Mesenchymal stem cell (in vitro differentiated cells and primary cell): ENCODE measurements around the gene EXD3.
A peak's percentile ranks its signal among the peaks of the same experiment; 100 is the strongest.

Experiments used
- DNase-seq: peaks from one replicate; pipeline ENCODE4 v3.0.0-alpha.2; 2013
- H2AFZ ChIP-seq: one replicate; pipeline ENCODE4 v1.6.1; 2013; ENCODE audit warnings: low read depth, mild to moderate bottlenecking, control low read depth, inconsistent platforms, low read length, moderate library complexity
- H2AK5ac ChIP-seq: 2 replicates; pipeline ENCODE4 v1.6.1; 2013; ENCODE audit warnings: low read length, moderate library complexity, mild to moderate bottlenecking, inconsistent platforms; ENCODE audit not compliant: severe bottlenecking
- H2BK120ac ChIP-seq: one replicate; pipeline ENCODE4 v1.6.1; 2013; ENCODE audit warnings: low read depth, mild to moderate bottlenecking, inconsistent platforms, low read length, moderate library complexity
- H2BK12ac ChIP-seq, 2 experiments: one replicate each; pipeline ENCODE4 v1.6.1; 2013; ENCODE audit warnings: inconsistent platforms in 2 of 2, low read length in 2 of 2, mild to moderate bottlenecking in 2 of 2, moderate library complexity in 2 of 2, control low read depth in 1 of 2
- H2BK15ac ChIP-seq: one replicate; pipeline ENCODE4 v1.6.1; 2013; ENCODE audit warnings: mild to moderate bottlenecking, low read depth, inconsistent platforms; ENCODE audit not compliant: poor library complexity, severe bottlenecking
- H2BK5ac ChIP-seq: 2 replicates; pipeline ENCODE4 v1.6.1; 2013; ENCODE audit warnings: low read depth, mild to moderate bottlenecking, low read length, control low read depth, inconsistent platforms; ENCODE audit not compliant: poor library complexity, severe bottlenecking
- H3K14ac ChIP-seq, 2 experiments: one replicate each; pipeline ENCODE4 v1.6.1; 2013; ENCODE audit warnings: inconsistent platforms in 2 of 2, low read length in 2 of 2, control low read depth in 1 of 2, mild to moderate bottlenecking in 1 of 2, moderate library complexity in 1 of 2
- H3K18ac ChIP-seq, 2 experiments: one replicate each; pipeline ENCODE4 v1.6.1; 2013; ENCODE audit warnings: inconsistent platforms in 2 of 2, low read length in 2 of 2, control low read depth in 1 of 2, low read depth in 1 of 2, mild to moderate bottlenecking in 1 of 2
- H3K23ac ChIP-seq, 2 experiments: one replicate each; pipeline ENCODE4 v1.6.1; 2013; ENCODE audit warnings: inconsistent platforms in 2 of 2, low read length in 2 of 2, mild to moderate bottlenecking in 2 of 2, moderate library complexity in 2 of 2, control low read depth in 1 of 2
- H3K27ac ChIP-seq: 2 replicates; pipeline ENCODE4 v1.5.1; 2013; ENCODE audit warnings: mild to moderate bottlenecking, moderate library complexity, low read length, control low read depth, inconsistent platforms; ENCODE audit not compliant: poor library complexity, severe bottlenecking
- H3K27me3 ChIP-seq, 2 experiments: 2 replicates each; pipeline versions ENCODE4 v1.6.1 to v1.7.0; 2013; ENCODE audit warnings: low read length in 2 of 2, mild to moderate bottlenecking in 2 of 2, moderate library complexity in 2 of 2, control low read depth in 1 of 2, inconsistent platforms in 1 of 2; ENCODE audit not compliant: control insufficient read depth in 1 of 2, insufficient read depth in 1 of 2
- H3K36me3 ChIP-seq, 2 experiments: 2 replicates each; pipeline versions ENCODE4 v1.6.1 to v1.7.0; 2013; ENCODE audit warnings: low read length in 2 of 2, control low read depth in 1 of 2, inconsistent platforms in 1 of 2, low read depth in 1 of 2, mild to moderate bottlenecking in 1 of 2; ENCODE audit not compliant: insufficient read depth in 2 of 2, control insufficient read depth in 1 of 2
- H3K4ac ChIP-seq, 2 experiments: one replicate each; pipeline ENCODE4 v1.6.1; 2013; ENCODE audit warnings: inconsistent platforms in 2 of 2, low read length in 2 of 2, mild to moderate bottlenecking in 2 of 2, moderate library complexity in 2 of 2, control low read depth in 1 of 2, low read depth in 1 of 2
- H3K4me1 ChIP-seq: 2 replicates; pipeline ENCODE4 v1.6.1; 2013; ENCODE audit warnings: low read depth, low read length, control low read depth; ENCODE audit not compliant: control insufficient read depth, insufficient read depth
- H3K4me2 ChIP-seq: 2 replicates; pipeline ENCODE4 v1.6.1; 2013; ENCODE audit warnings: low read length, mild to moderate bottlenecking, inconsistent platforms; ENCODE audit not compliant: poor library complexity, severe bottlenecking
- H3K4me3 ChIP-seq, 2 experiments: 2 replicates each; pipeline versions ENCODE4 v1.5.1 to v1.7.0; 2013; ENCODE audit warnings: low read length in 2 of 2, mild to moderate bottlenecking in 2 of 2, control low read depth in 1 of 2, low read depth in 1 of 2; ENCODE audit not compliant: insufficient read depth in 1 of 2
- H3K79me1 ChIP-seq: replicated peaks from 2 replicates; pipeline ENCODE4 v1.6.1; 2013; ENCODE audit warnings: mild to moderate bottlenecking, control low read depth, low read length, inconsistent platforms; ENCODE audit not compliant: poor library complexity, severe bottlenecking
- H3K9ac ChIP-seq: 2 replicates; pipeline ENCODE4 v1.7.0; 2013; ENCODE audit warnings: mild to moderate bottlenecking, low read length, moderate library complexity
- H3K9me3 ChIP-seq: 2 replicates; pipeline ENCODE4 v1.7.0; 2013; ENCODE audit warnings: mild to moderate bottlenecking, low read length; ENCODE audit not compliant: control insufficient read depth
- H4K8ac ChIP-seq: one replicate; pipeline ENCODE4 v1.6.1; 2013; ENCODE audit warnings: inconsistent platforms, mild to moderate bottlenecking, low read length, moderate library complexity
- H4K91ac ChIP-seq: one replicate; pipeline ENCODE4 v1.6.1; 2013; ENCODE audit warnings: mild to moderate bottlenecking, low read length, inconsistent platforms
- WGBS: methylation state at CpG from one replicate; pipeline ENCODE4 v1.1.7; 2013; ENCODE audit warnings: mixed read lengths; 5-methylcytosine and 5-hydroxymethylcytosine counted together

The EXD3 gene

DNA sequence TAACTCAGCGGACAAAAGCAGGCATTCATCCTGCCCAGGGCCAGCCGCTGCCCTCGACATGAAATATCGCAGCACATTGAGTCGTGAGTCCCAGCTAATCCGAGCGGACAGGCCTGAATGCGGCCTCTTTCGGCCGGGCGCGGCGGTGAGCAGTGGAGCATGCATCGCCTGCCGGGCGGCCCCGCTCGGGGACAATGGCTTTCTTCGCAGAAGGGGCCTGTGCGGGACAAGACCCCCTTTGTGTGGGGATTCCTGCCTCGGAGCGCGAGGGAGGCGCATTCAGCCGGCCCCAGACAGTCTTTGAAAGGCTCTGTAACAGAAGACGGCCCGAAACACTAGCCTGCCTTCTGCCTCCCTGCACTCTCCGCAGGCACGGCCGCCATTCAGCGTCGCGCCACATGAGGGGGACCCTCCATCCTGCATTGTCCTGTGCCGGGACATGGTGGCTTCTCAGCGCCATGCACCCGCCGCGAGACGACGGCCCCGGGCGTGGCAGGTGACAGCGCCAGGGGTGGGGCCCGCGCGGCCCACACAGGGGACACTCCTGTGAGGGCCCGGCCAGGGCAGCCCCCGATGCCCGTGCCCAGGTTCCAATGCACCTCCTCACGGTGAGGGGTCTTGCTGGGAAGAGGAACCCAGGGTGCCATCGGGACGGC lies 52.0 kb downstream of the EXD3 start:
- H3K27me3 ChIP-seq = no peaks in the 10 kb centered on the region
- no peak overlapping the region for H2BK120ac ChIP-seq
- H3K9me3 ChIP-seq = peaks cover 5% of the 10 kb centered on the region
- H3K27ac ChIP-seq = no peak overlapping the region
- 89% methylated on average over 52 of the region's 52 CpGs for WGBS
- peaks cover 0 to 72% of the 10 kb centered on the region in 2 experiments for H3K36me3 ChIP-seq
- no peak overlapping the region for H2BK12ac ChIP-seq
- H3K79me1 ChIP-seq = no peaks in the 10 kb centered on the region
- H2AFZ ChIP-seq = no peak overlapping the region
- H4K91ac ChIP-seq = no peak overlapping the region
- no peak overlapping the region for H2AK5ac ChIP-seq
- H3K4me1 ChIP-seq = peaks cover 19% of the 10 kb centered on the region
- H3K4me3 ChIP-seq = no peak overlapping the region
- no peak overlapping the region for H2BK15ac ChIP-seq
- no peak overlapping the region for H3K14ac ChIP-seq
- H3K4ac ChIP-seq = no peak overlapping the region
- H3K23ac ChIP-seq = no peak overlapping the region
- H3K18ac ChIP-seq = no peak overlapping the region
- no peak for DNase-seq
- H3K9ac ChIP-seq = no peak overlapping the region
- H2BK5ac ChIP-seq = no peak overlapping the region
- no peak overlapping the region for H4K8ac ChIP-seq
- no peak overlapping the region for H3K4me2 ChIP-seq

DNA sequence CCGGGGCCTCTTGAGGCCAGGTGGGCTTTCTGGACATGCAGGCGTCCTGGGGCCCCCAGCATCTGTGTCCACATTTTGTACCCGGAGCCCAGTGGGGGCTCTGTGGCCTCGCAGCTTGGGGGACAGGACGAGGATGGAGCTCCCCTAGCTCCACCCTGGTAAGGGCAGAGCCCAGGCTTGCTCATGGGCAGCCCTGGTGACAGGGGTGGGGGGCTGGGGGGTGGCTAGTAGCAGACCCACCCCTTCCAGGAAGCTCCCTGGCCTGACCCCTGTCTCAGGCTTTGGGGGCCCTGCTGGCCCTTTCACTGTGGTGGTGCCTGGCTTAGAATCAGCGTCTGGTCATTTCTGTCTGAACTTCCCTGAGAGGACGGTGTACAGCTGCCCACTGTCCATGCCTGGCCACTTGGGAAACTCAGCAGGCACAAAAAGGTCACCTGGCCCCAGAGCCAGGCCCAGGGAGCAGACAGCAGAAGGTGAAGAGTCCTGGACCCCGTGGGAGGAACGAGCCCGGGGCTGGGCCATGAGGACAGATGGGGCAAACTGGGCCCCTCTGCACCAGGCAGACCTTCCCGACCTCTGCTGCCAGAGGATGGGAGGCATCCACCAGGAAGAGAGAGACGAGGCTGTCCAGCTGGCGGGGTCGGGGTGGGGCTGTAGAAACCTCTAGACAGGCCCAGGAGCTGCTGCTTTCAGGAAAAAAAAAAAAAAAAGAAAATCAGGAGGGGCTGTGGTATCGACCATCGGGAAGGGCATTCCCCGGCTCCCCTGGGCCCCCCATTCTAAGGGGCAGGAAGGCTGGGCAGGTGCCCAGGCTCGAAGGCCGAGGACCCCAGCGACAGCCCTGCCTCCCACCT lies 52.8 kb downstream of the EXD3 start:
- Histone ChIP-seq H3K4me2 (no peak overlapping the region), H3K79me1 (no peaks in the 10 kb centered on the region), H3K14ac (no peak overlapping the region), H3K9me3 (no peaks in the 10 kb centered on the region), H3K23ac (peak overlapping the region in 1 of 2 experiments; percentile 91), H3K27ac (no peak overlapping the region), H3K36me3 (peaks cover 0 to 79% of the 10 kb centered on the region in 2 experiments), H3K9ac (no peak overlapping the region), H3K27me3 (no peaks in the 10 kb centered on the region), H3K4me1 (peaks cover 19% of the 10 kb centered on the region), H2AK5ac (no peak overlapping the region), H3K18ac (no peak overlapping the region), H2BK5ac (no peak overlapping the region), H4K91ac (no peak overlapping the region), H3K4me3 (no peak overlapping the region), H4K8ac (no peak overlapping the region), H2BK15ac (no peak overlapping the region), H2BK12ac (no peak overlapping the region), H2BK120ac (no peak overlapping the region), H3K4ac (no peak overlapping the region), H2AFZ (no peak overlapping the region)
- DNase-seq = no peak
- WGBS = 72% methylated on average over 17 of the region's 20 CpGs

DNA sequence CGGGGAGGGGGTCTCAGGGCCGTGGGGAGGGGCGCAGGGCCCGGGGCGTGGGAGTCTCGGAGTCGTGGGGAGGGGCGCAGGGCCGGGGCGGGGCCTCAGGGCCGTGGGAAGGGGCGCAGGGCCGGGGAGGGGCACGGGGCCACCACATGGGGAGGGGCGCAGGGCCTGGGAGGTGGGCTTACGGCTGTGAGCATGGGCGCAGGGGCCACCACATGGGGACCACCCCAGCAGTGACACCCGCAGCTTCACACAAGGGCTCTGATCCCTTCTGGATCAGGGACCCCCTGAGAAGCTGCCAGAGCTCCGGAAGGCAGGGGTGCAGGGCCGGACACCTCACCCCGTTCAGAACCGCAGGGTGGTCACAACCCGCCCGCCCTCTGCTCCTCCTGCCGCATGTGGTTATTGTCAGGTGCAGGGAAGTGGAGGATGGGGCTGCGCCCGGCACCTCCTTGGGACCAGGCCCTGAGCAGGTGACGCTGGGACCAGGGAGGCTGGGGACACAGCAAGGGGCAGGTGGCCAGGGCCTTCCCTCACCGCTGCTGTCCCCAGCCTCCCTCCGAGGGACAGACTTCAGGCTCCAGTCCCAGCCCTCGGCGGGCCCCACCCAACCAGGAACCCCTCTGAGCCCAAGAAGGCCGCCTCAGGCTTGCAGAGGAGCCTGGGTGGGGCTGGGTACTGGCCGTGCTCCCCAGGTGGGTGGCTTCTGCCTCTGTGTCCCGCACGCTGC lies 53.7 kb downstream of the EXD3 start:
- no peak overlapping the region for H3K4me3 ChIP-seq
- no peak overlapping the region for H3K9ac ChIP-seq

More for the DNA sequence above, 53.7 kb downstream of the EXD3 start:
- no peak overlapping the region for H4K91ac ChIP-seq
- H3K9me3 ChIP-seq = no peaks in the 10 kb centered on the region
- H3K79me1 ChIP-seq = no peaks in the 10 kb centered on the region
- no peak overlapping the region for H3K23ac ChIP-seq
- H2BK120ac ChIP-seq = no peak overlapping the region
- no peak overlapping the region for H3K27ac ChIP-seq
- 92% methylated on average over 34 of the region's 36 CpGs for WGBS
- no peak overlapping the region for H3K18ac ChIP-seq
- H4K8ac ChIP-seq = no peak overlapping the region
- H2AK5ac ChIP-seq = no peak overlapping the region
- H2BK12ac ChIP-seq = no peak overlapping the region
- no peak overlapping the region for H2BK5ac ChIP-seq
- no peak overlapping the region for H3K14ac ChIP-seq
- no peak overlapping the region for H2AFZ ChIP-seq
- H3K4me2 ChIP-seq = no peak overlapping the region
- H3K36me3 ChIP-seq = peaks cover 0 to 77% of the 10 kb centered on the region in 2 experiments
- no peak overlapping the region for H2BK15ac ChIP-seq
- no peak overlapping the region for H3K4ac ChIP-seq
- H3K27me3 ChIP-seq = no peaks in the 10 kb centered on the region
- peaks cover 19% of the 10 kb centered on the region for H3K4me1 ChIP-seq
- no peak for DNase-seq
